ENCODE results near the gene SPHK2.

GRCh38 chr19:48613852-48614435 lies 5.4 kb upstream of the SPHK2 start:
- no peak for TF ChIP-seq CTCF (IDR thresholded peaks at IDR 0.05 in 2 of 3, conservative IDR thresholded peaks at IDR 0.05 in 1 of 3; ENCODE audit: borderline replicate concordance in 1 of 3, insufficient read depth in 1 of 3, low read depth in 2 of 3, low read length in 2 of 3)
- TF ChIP-seq EZH2 (IDR thresholded peaks at IDR 0.05): no peak
- TF ChIP-seq RAD21 (IDR thresholded peaks at IDR 0.05; ENCODE audit: low read depth): no peak
